Panc1 (cell line): ENCODE measurements around the gene CORO7. TPM values are rescaled to one million over a fixed set of nuclear protein-coding genes. Genes with fewer than 3 reads are reported as not detected.

Source experiments
- ATAC-seq: fragments of 200-7000 bp; cut with Tn5 transposase; 2 replicates; pipeline ENCODE4 v1.9.1; 2020; ENCODE audit warnings: mild to moderate bottlenecking, moderate library complexity
- BruUV-seq: library from RNA; stranded (reverse); fragments of 400-500 nt; replicated peaks from 2 replicates; lab custom pipeline; 2021; lab: Mats Ljungman, UMichigan
- CTCF ChIA-PET: fragments of 300-600 bp; sonication (Branson Sonifier 250); formaldehyde crosslinking; loops from one replicate; lab custom pipeline; 2022; ENCODE audit warnings: antibody characterized with exemption; lab: Charles Lee
- POLR2A ChIA-PET: fragments of 300-600 bp; sonication (Branson Sonifier 250); formaldehyde crosslinking; loops from one replicate; lab custom pipeline; 2022; ENCODE audit warnings: antibody characterized with exemption; lab: Charles Lee
- DNase-seq: peaks from one replicate; pipeline ENCODE4 v3.0.0-alpha.2; 2010; ENCODE audit warnings: low read depth, low spot score
- H3K27ac ChIP-seq: 2 replicates; pipeline ENCODE4 v1.5.1; 2011; ENCODE audit warnings: mild to moderate bottlenecking, low read length, inconsistent platforms
- H3K27me3 ChIP-seq: fragments of 200-500 bp; sonication (Bioruptor generic); 2 replicates; pipeline ENCODE4 v1.6.0; 2014; ENCODE audit warnings: low read length, inconsistent platforms; ENCODE audit not compliant: control insufficient read depth, insufficient read depth
- H3K36me3 ChIP-seq: fragments of 200-500 bp; sonication (Bioruptor generic); 2 replicates; pipeline ENCODE4 v1.5.1; 2014; ENCODE audit warnings: inconsistent platforms, mild to moderate bottlenecking, low read length, moderate library complexity; ENCODE audit not compliant: control insufficient read depth, insufficient read depth
- H3K4me1 ChIP-seq: 2 replicates; pipeline ENCODE4 v1.5.1; 2011; ENCODE audit warnings: inconsistent platforms, mild to moderate bottlenecking, low read length, moderate library complexity; ENCODE audit not compliant: control insufficient read depth, insufficient read depth
- H3K4me3 ChIP-seq, 2 experiments: 2 replicates each; pipeline ENCODE4 v1.5.1; 2011 to 2012; ENCODE audit warnings: low read depth in 2 of 2, low read length in 2 of 2, mild to moderate bottlenecking in 2 of 2, inconsistent platforms in 1 of 2, moderate library complexity in 1 of 2
- H3K9me3 ChIP-seq: fragments of 200-500 bp; sonication (Bioruptor generic); 2 replicates; pipeline ENCODE4 v1.5.1; 2014; ENCODE audit warnings: low read depth, mild to moderate bottlenecking, inconsistent platforms, low read length, moderate library complexity; ENCODE audit not compliant: control insufficient read depth, insufficient read depth
- POLR2AphosphoS5 ChIP-seq: IDR thresholded peaks from 2 replicates; pipeline ENCODE4 v1.6.1; 2012; ENCODE audit warnings: mild to moderate bottlenecking, low read depth, low read length, moderate library complexity
- SIN3A ChIP-seq: IDR thresholded peaks from 2 replicates; pipeline ENCODE4 v1.6.1; 2012; ENCODE audit warnings: low read depth, mild to moderate bottlenecking, low read length, moderate library complexity, borderline replicate concordance; ENCODE audit not compliant: insufficient read depth
- TCF7L2 ChIP-seq: IDR thresholded peaks from 2 replicates; pipeline ENCODE4 v1.6.1; 2011; ENCODE audit warnings: mild to moderate bottlenecking, low read depth, low read length, inconsistent platforms
- in situ Hi-C: cut with HindIII; loops from 2 replicates; pipeline ENCODE4 v1.10.0; 2016; ENCODE audit warnings: low sequenced_read_pairs, low pct_unique_long_range_greater_than_20kb
- intact Hi-C: fragments of 100-400 bp; cut with micrococcal nuclease; formaldehyde crosslinking; loops from one replicate; pipeline ENCODE4 v1.10.0; 2022; ENCODE audit not compliant: unreplicated experiment
- total RNA-seq: library from RNA; stranded (reverse); gene quantifications from one replicate; pipeline ENCODE4 v1.2.1, GENCODE V29; 2021; ENCODE audit not compliant: unreplicated experiment
- TF ChIP-seq, protein P1 (sequence below): fragments of 450-650 bp; IDR thresholded peaks from 2 replicates; pipeline ENCODE4 v1.5.1; 2017; ENCODE audit warnings: mild to moderate bottlenecking
- TF ChIP-seq, protein P2 (sequence below), 2 experiments: IDR thresholded peaks; 2 replicates each; pipeline ENCODE4 v1.6.1; 2011 to 2012; ENCODE audit warnings: low read depth in 2 of 2, control low read depth in 1 of 2, low read length in 1 of 2, mild to moderate bottlenecking in 1 of 2, moderate library complexity in 1 of 2; ENCODE audit not compliant: insufficient read depth in 1 of 2

The CORO7 gene
- total RNA-seq, 1 experiment from 2014 or later, result 37.5 TPM

DNA sequence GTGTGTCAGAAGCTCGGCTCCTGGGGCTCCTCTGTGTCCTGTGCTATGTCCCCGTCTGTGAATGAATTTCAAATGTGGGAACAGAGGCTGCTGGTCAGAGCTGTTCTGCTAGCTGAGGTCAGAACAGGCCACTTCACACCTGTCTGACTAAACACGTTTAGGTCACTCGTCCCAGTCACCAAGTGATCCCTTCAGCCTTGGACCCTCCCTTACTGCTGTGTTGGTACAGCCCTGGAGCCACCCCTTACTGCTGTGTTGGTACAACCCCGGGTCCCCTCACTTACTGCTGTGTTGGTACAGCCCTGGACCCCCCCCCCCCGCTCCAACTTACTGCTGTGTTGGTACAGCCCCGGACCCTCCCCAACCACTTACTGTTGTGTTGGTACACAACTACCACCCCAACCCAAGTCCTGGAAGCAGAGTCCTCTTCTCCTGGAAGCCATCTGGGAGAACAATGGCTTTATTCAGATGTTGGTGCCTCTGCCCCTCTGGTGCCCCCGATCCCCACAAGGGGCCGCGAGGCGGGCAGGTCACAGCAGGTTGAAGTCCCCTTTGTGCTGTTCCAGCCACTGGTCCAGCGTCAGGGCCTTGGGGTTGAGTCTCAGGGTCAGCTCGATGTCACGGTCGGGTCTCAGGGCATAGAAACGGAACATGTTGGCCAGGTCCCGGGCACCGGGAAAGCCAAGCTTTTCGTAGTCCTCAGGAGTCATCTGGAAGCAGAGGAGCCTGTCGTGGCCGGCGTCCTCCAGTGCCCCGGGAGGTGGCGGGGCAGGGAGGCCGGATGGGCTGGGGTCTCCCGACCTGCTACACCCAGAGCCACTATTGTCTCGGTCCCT is 45.1 kb upstream of the CORO7 start:
- no TSS peak for BruUV-seq
- DNase-seq, result no peak
- ChIA-PET POLR2A (no interaction called here), CTCF (no interaction called here)
- intact Hi-C loops, result no loop called here
- Histone ChIP-seq H3K36me3 (no peaks in the 10 kb centered on the region; the same call in 1 of the 2 replicates), H3K4me1 (no peaks in the 10 kb centered on the region), H3K27me3 (no peaks in the 10 kb centered on the region), H3K27ac (no peak overlapping the region), H3K4me3 (no peak overlapping the region), H3K9me3 (no peaks in the 10 kb centered on the region)
- peak; percentile 50 for ATAC-seq
- in situ Hi-C loops, result no loop called here
- TF ChIP-seq, protein P1, sequence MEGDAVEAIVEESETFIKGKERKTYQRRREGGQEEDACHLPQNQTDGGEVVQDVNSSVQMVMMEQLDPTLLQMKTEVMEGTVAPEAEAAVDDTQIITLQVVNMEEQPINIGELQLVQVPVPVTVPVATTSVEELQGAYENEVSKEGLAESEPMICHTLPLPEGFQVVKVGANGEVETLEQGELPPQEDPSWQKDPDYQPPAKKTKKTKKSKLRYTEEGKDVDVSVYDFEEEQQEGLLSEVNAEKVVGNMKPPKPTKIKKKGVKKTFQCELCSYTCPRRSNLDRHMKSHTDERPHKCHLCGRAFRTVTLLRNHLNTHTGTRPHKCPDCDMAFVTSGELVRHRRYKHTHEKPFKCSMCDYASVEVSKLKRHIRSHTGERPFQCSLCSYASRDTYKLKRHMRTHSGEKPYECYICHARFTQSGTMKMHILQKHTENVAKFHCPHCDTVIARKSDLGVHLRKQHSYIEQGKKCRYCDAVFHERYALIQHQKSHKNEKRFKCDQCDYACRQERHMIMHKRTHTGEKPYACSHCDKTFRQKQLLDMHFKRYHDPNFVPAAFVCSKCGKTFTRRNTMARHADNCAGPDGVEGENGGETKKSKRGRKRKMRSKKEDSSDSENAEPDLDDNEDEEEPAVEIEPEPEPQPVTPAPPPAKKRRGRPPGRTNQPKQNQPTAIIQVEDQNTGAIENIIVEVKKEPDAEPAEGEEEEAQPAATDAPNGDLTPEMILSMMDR, result no peak
- no peak for TF ChIP-seq SIN3A
- TF ChIP-seq, protein P2, sequence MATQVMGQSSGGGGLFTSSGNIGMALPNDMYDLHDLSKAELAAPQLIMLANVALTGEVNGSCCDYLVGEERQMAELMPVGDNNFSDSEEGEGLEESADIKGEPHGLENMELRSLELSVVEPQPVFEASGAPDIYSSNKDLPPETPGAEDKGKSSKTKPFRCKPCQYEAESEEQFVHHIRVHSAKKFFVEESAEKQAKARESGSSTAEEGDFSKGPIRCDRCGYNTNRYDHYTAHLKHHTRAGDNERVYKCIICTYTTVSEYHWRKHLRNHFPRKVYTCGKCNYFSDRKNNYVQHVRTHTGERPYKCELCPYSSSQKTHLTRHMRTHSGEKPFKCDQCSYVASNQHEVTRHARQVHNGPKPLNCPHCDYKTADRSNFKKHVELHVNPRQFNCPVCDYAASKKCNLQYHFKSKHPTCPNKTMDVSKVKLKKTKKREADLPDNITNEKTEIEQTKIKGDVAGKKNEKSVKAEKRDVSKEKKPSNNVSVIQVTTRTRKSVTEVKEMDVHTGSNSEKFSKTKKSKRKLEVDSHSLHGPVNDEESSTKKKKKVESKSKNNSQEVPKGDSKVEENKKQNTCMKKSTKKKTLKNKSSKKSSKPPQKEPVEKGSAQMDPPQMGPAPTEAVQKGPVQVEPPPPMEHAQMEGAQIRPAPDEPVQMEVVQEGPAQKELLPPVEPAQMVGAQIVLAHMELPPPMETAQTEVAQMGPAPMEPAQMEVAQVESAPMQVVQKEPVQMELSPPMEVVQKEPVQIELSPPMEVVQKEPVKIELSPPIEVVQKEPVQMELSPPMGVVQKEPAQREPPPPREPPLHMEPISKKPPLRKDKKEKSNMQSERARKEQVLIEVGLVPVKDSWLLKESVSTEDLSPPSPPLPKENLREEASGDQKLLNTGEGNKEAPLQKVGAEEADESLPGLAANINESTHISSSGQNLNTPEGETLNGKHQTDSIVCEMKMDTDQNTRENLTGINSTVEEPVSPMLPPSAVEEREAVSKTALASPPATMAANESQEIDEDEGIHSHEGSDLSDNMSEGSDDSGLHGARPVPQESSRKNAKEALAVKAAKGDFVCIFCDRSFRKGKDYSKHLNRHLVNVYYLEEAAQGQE (IDR thresholded peaks at IDR 0.05; ENCODE audit: insufficient read depth in 1 of 2, low read depth in 2 of 2, low read length in 1 of 2), result no peak
- TF ChIP-seq TCF7L2, result no peak
- TF ChIP-seq POLR2AphosphoS5, result no peak; the same call in 1 of the 2 replicates

DNA sequence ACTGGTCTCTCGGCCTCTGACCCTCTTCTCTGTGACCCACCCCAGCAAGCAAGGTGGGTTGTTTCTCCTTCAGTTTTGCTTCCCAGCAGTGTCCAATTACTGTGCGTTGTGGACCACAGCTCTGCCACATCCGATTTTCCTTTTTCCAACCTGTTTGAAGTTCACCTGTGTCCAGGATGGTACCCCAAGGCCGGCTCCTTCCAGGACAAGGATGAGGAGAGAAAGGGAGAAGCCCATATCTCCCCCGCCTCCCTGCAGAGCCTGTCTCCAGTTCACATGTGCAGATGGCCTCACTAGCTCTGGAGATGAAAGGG is 44.5 kb upstream of the CORO7 start:
- CTCF ChIA-PET, result no interaction called here
- Histone ChIP-seq H3K27me3 (no peaks in the 10 kb centered on the region), H3K27ac (no peak overlapping the region), H3K9me3 (no peaks in the 10 kb centered on the region), H3K36me3 (no peaks in the 10 kb centered on the region; the same call in 1 of the 2 replicates), H3K4me1 (no peaks in the 10 kb centered on the region), H3K4me3 (no peak overlapping the region)
- ATAC-seq, result peak; percentile 37
- in situ Hi-C loops (no loop called here), intact Hi-C loops (no loop called here)
- TF ChIP-seq, protein P2 (IDR thresholded peaks at IDR 0.05; ENCODE audit: insufficient read depth in 1 of 2, low read depth in 2 of 2, low read length in 1 of 2), result no peak
- TF ChIP-seq, protein P1, result no peak
- TF ChIP-seq SIN3A (no peak), TCF7L2 (no peak), POLR2AphosphoS5 (no peak)
- BruUV-seq, result no TSS peak
- no peak for DNase-seq
- POLR2A ChIA-PET, result no interaction called here
